Activated naive CD8-positive, alpha-beta T cell treated with anti-CD3 and anti-CD28 coated beads, Interleukin-2, amount 50 U/mL, for 16 hours (primary cell): ENCODE results near the gene NBPF14.
"Not testable (repeated sequence)": the region's sequence is repeated elsewhere in the genome, so short reads cannot be mapped to it uniquely, and the experiment has no call there.

ENCODE experiments used
- DNase-seq: peaks from one replicate; pipeline ENCODE4 v3.0.0-alpha.2; 2020; ENCODE audit warnings: low read depth, low spot score

The NBPF14 gene, protein sequence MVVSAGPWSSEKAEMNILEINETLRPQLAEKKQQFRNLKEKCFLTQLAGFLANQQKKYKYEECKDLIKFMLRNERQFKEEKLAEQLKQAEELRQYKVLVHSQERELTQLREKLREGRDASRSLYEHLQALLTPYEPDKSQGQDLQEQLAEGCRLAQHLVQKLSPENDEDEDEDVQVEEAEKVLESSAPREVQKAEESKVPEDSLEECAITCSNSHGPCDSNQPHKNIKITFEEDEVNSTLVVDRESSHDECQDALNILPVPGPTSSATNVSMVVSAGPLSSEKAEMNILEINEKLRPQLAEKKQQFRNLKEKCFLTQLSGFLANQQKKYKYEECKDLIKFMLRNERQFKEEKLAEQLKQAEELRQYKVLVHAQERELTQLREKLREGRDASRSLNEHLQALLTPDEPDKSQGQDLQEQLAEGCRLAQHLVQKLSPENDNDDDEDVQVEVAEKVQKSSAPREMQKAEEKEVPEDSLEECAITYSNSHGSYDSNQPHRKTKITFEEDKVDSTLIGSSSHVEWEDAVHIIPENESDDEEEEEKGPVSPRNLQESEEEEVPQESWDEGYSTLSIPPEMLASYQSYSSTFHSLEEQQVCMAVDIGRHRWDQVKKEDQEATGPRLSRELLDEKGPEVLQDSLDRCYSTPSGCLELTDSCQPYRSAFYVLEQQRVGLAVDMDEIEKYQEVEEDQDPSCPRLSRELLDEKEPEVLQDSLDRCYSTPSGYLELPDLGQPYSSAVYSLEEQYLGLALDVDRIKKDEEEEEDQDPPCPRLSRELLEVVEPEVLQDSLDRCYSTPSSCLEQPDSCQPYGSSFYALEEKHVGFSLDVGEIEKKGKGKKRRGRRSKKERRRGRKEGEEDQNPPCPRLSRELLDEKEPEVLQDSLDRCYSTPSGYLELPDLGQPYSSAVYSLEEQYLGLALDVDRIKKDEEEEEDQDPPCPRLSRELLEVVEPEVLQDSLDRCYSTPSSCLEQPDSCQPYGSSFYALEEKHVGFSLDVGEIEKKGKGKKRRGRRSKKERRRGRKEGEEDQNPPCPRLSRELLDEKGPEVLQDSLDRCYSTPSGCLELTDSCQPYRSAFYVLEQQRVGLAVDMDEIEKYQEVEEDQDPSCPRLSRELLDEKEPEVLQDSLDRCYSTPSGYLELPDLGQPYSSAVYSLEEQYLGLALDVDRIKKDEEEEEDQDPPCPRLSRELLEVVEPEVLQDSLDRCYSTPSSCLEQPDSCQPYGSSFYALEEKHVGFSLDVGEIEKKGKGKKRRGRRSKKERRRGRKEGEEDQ (N-terminal part only)

DNA sequence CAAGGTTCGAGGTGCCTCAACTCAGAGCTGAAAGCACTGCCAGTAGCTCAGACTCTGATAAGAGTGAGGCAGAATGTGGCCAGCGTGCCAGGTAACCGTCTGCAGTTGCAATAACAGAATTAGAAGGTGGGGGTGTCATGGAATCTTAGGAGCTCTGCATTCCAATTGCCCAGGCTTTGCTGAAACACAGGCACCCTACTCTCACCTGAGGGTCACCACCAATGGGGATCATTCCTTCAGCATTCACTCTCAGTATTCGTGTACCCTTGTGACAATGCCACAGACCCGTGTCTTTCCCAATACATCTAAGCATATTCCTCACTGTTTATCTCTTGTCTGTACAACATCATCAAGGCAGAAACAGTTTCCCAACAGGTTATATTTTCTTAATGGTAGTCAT is at the start of gene NBPF14:
Gene NBPF14 (minus strand): TSS at position 101 of the 400 bp plus-strand sequence. CDS start 294 bp downstream, outside the sequence.
- DNase-seq, result not testable (repeated sequence)

DNA sequence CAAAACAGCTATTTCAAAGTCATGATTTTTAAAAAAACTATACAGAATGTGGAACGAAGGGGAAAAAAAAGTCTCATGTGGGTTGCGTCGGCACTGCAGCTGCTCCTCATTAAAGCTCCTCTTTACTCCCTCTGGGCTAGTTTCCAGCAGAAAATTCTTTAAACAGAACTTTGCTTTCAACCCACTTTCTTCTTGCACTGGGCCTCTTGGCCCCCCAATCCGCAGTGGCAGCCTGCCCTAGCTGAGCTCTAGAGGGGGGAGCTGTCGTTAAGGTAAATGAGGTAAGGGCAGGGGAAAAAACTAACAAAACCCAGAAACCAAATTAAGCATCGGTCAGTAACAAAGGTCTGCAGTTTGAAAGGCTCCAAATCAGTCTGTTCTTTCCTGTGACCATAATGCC is 29.6 kb upstream of the NBPF14 start:
- DNase-seq, result not testable (repeated sequence)

DNA sequence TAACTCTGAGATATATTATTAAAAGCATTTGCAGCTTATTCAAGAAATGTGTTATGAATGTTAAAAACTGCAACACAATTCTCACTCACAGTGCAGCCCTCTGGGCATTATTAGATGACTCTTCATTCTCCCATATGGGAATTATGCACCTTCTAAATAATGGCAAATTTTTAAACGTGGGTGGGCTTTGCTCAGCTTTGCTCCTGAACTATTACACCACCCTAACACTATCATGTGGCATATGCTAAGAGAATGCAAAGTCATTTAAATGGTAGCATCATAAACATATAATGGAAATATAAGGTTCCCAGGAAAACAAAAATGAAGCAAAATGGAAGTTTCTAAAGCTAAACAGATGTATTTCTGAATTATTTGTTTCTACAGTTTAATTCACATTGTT is 22.4 kb upstream of the NBPF14 start:
- not testable (repeated sequence) for DNase-seq

DNA sequence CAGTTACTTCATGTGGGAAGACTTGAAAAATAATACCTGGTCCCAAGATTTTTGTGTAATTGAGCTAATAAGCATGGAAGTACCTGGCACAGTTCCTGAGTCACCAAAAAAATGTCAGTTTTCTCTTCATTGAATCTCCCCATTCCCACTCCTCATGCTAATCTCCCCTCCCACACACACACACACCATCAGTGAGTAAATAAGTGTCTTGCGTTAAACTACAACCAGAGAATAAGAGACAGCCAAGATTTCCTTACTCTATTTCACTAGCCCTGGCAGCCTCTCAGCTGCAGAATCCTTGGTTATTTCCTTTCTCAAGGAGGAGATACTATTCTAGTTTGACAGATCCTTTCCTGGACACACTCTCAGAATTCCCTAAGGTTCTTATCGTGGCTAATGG is 9.5 kb upstream of the NBPF14 start:
- not testable (repeated sequence) for DNase-seq

DNA sequence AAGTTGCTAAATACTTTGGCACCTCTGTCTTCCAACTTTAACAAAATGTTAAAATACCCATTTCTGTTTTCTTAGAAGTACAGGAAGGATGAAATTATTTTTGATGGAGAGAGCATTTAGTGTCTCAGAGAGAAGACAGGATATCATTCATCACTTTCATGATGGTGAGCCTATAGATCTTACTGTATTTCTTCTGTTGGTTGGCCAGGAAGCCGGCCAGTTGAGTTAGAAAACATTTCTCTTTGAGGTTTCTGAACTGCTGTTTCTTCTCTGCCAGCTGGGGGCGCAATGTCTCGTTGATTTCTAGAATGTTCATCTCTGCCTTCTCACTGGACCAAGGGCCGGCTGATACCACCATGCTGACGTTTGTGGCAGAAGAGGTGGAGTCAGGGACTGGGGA is 451 bp downstream of the NBPF14 start:
- DNase-seq, result not testable (repeated sequence)

DNA sequence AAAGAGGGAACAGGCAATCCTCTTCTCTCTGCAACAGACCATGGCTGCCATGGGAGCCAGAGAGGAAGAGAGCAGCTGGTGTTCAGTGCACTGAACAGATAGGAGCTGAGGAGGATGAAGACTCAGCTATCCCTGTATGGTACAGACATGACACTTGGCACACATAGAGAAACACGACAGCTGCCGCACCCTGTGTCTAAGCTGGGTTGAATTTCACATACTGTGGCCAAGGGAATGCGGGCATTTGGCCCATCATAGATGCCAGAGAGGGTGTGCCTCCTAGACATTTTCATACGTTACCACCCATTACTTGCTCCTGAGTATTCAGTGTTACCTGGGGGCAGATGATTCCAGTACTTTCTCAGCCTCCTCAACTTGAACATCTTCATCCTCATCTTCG is 4.7 kb downstream of the NBPF14 start:
- DNase-seq, result not testable (repeated sequence)

DNA sequence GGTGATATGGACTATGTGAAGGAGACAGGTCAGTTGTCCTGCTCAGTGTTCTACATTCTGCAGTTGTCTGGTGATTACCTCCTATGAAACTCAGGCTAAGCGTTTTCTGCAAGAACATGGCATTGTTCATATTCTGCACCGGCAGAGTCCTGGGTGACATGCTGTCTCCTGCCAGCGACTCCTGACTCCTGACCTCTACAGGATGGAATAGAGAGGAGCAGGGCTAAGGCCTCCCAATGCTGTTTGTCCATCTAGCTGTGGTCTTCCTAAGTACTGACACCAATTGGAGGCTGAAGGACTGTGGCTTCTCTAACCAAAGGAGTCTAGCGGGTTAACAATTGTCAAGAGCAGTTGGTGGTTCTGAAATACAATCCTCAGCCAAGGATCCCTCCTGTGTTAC is 63.7 kb downstream of the NBPF14 start:
- DNase-seq, result not testable (repeated sequence)

DNA sequence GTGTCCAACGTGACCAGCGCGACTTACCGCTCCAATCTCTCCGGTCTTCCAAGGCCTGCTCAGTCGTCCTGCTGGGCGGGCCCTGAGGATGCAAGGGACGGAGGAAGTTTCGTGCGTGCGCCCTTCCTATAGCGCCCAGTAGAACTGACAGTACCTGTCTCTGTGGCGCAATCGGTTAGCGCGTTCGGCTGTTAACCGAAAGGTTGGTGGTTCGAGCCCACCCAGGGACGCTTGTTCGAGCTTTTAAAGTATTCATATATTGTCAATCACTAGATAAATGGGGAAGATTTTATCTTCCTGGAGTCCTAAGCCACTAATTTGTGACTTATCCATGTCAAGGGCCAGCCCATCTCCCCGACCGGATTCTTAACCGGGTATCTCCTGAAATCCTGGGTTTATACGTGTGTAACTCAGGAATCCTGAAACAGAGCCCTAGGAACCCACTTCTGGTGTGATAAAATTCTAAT is 66.7 kb downstream of the NBPF14 start:
- peak; percentile 48 for DNase-seq

DNA sequence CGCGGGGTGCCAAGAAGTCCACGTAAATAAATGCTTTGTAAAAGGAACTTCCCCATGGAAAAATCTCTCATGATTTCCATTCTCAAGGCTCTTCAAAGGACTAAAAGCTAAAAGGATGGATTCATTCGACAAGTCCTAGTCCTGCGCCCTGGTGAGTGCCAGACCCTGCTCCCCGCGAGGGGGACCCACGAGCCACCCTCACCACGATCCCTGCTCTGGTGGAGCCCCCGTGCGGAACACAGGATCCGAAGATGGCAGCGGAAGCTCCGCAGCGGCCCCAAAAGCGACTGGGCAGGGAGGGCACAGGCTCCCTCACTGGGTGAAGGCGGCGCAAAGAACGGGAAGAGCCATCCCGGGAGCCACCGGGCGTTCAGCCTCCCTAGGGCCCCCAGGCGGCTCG is 67.2 kb downstream of the NBPF14 start:
- not testable (repeated sequence) for DNase-seq

DNA sequence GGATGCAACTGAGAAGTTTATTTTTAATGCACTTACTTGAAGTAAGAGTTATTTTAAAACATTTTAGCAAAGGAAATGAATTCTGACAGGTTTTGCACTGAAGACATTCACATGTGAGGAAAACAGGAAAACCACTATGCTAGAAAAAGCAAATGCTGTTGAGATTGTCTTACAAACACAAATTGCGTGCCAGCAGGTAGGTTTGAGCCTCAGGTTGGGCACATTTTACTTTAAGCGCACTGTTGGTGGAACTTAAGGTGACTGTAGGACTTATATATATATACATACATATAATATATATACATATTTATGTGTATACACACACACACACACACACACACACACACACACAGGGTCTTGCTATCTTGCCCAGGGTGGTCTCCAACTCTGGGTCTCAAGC is 69.2 kb downstream of the NBPF14 start:
- DNase-seq, result not testable (repeated sequence)

DNA sequence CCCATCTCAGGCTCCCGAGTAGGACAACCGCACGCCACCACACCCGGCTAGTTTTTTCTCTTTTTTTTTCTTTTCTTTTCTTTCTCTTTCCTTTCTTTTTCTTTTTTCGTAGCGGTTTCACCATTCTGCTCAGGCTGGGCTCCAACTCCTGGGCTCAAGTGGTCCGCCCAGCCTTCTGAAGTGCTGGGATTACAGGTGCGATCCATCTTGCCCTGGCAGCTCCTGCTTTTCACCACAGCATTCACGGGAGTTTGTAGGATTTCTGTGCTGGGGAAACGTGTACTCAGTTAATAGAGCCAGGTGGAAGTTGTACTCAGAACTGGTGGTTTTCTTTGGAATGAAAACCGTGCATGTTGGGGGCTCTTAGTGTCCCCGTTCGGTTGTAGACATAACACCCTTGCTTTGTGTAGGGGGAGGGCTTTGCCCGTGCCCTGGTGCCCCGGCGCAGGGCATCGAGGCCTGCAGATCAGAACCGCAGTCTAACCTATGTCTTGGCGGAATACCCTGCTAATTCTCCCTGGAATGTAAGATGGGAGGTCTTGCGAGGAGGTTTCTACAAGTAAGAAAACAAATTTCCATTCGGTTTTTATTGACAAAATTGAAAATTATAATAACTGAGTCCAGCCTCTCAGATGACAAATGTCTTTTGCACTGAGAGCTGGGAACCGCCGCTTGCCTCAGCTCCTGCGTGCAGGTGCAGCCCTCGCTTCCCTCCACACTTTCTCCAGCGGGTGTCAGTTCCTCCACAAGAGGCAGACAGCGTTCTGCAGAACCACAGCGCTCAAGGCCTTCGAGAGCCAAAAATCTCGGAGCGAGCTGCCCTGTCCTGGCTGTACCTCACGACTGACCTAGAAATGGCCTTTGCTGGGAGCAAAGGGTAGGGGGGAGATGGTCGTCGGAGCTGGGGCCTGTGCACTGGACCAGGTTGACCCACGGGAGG is 72.3 kb downstream of the NBPF14 start:
- DNase-seq, result not testable (repeated sequence)

DNA sequence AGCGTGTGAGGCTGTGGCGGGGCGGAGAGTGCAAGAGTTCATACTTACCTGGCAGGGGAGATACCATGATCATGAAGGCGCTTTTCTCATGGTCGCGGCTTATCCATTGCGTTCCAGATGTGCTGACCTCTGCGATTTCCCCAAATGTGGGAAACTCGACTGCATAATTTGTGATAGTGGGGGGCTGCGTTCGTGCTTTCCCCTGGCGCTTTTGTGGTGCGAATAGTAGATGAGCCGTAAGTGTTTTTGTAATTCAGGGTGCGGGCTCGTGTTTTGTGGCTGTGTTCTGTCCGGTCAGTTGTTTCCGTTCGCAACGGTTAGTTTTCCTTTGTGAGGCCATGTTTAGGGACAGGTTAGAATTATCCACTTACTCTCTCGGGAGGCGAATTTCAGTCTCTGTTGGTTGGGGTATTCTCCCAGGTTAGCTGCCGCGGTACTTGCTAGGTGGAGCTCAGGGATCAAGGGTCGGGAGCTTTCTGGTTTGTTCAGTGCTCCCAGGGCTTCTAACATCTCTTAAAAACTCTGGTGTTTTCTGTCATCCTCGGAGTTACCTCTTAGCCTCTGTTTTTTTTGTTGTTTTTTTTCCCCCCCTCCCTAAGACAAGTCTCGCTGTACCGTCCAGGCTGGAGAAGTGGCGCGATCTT is 73.1 kb downstream of the NBPF14 start:
- DNase-seq, result peak; percentile 86

DNA sequence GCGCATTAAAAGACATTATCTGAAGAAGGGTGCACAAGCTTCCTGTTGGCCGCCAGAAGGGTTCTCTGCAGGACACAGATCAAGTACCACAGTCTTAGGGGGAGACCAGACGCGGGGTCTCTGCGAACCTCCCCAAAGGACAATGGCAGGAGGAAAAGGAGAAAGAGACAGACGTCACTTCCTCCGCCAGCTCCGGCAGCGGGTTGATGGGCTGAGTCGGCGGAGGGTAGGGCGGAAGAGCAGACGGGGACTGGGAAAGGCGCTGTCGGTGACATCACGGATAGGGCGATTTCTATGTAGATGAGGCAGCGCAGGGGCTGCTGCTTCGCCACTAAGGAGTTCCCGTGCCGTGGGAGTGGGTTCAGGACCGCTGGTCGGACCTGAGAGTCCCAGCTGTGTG is 73.7 kb downstream of the NBPF14 start:
- peak; percentile 67 for DNase-seq

DNA sequence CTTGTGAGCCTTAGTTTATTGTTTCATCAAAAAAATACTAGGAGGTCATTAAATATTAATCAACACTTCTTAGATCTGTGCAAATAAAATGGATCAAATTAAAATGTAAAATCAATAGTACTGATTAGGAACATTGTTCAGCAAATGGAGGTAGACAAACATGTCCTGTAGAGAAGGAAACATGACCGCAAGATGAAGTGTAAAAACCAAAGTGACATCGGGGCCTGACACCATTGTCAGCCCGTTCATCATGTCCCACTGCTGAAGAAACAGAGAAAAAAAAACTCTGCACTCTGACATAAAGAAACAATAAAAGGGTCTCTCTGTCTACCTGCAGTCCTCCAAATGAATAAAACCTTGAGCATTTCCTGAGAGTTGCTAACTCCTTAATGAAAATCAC is 81.5 kb downstream of the NBPF14 start:
- DNase-seq, result not testable (repeated sequence)

DNA sequence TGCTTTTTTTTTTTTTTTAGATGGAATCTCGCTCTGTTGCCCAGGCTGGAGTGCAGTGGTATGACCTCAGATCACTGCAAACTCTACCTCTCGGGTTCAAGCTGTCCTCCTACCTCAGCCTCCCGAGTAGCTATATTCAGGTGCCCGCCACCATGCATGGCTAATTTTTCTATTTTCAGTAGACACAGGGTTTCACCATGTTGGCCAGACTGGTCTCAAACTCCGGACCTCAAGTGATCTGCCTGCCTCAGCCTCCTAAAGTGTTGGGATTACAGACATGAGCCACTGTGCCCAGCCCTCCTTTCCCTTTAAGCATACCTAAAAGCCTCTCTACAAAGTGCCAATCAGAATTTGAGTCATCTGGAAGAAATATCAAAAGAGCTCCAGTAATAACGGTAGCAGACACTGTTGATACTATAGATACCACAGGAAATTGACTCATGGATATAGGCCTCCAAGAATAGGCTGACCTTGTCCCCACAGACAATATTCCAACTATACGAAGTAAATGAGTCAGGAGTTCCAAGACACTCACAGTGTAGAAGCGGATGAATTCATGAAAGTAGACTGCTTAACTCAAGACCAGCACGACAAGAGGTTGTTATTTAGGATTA is 83.1 kb downstream of the NBPF14 start:
- DNase-seq, result not testable (repeated sequence)

DNA sequence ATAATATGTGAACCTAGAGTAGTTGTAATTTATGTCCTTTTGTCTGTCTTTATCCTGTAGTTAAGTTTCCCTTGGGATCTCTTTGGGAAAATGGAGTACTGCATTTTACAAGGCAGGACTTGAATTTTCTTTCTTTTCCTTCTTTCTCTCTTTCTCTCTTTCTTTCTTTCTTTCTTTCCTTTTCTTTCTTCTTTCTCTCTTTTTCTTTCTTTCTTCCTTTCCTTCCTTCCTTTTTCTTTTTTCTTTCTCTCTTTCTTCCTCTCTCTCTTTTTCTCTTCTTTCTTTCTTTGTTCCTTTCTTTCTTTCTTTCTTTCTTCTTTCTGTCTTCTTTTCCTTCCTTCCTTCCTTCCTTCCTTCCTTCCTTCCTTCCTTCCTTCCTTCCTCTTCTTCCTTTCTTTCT is 101.9 kb downstream of the NBPF14 start:
- not testable (repeated sequence) for DNase-seq

DNA sequence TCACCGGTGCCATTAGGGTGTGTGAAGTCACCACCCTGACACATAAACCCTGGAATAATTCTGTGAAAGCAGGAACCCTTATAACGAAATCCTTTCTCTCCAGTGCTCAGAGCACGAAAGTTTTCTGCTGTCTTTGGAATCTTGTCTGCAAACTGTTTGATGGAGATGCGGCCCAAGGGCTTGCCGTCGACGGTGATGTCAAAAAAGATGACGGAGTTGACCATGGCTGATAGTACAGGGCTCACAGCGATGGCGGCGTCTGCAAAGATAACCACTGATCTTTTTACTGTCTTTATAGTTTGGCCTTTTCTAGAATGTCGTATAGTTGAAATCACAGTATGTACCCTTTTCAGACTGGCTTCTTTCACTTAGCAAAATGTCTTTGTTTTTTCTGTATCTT is 112.8 kb downstream of the NBPF14 start, which contains the start of gene PPIAL4G:
Gene PPIAL4G (minus strand): TSS at position 274 of the 400 bp plus-strand sequence. CDS start 50 bp downstream, at position 224.
- not testable (repeated sequence) for DNase-seq
